Bronchial epithelial cell (primary cell): Measurements from ENCODE around the gene NT5DC2. TPM values are rescaled to one million over a fixed set of nuclear protein-coding genes. Genes with fewer than 3 reads are reported as not detected.

Source experiments
- DNase-seq: peaks from one replicate; pipeline ENCODE4 v3.0.0-alpha.2; 2010; ENCODE audit warnings: low read depth
- FAIRE-seq: peaks from 2 replicates; lab custom pipeline; 2011; peaks lifted over from hg19 to GRCh38; lab: Jason Lieb, UNC
- H3K27me3 ChIP-seq: 2 replicates; pipeline ENCODE4 v1.5.1; 2011; ENCODE audit warnings: low read length; ENCODE audit not compliant: control insufficient read depth, insufficient read depth
- H3K36me3 ChIP-seq: 2 replicates; pipeline ENCODE4 v1.5.1; 2011; ENCODE audit warnings: low read length; ENCODE audit not compliant: control insufficient read depth, insufficient read depth
- H3K4me3 ChIP-seq: 2 replicates; pipeline ENCODE4 v1.5.1; 2011; ENCODE audit warnings: mild to moderate bottlenecking, low read depth, low read length, control low read depth
- total RNA-seq: library from RNA; depleted of rRNA; stranded (reverse); fragments of >200 nt; gene quantifications from 2 replicates; pipeline ENCODE4 v1.2.1, GENCODE V29; 2014
- TF ChIP-seq, protein P1 (sequence below): IDR thresholded peaks from 2 replicates; pipeline ENCODE4 v1.5.1; 2011; ENCODE audit warnings: mild to moderate bottlenecking, moderate library complexity, low read length, control low read depth, inconsistent platforms; ENCODE audit not compliant: insufficient read depth, severe bottlenecking

NT5DC2 gene
- total RNA-seq: 29.7 and 35.5 TPM in 2 replicates

DNA sequence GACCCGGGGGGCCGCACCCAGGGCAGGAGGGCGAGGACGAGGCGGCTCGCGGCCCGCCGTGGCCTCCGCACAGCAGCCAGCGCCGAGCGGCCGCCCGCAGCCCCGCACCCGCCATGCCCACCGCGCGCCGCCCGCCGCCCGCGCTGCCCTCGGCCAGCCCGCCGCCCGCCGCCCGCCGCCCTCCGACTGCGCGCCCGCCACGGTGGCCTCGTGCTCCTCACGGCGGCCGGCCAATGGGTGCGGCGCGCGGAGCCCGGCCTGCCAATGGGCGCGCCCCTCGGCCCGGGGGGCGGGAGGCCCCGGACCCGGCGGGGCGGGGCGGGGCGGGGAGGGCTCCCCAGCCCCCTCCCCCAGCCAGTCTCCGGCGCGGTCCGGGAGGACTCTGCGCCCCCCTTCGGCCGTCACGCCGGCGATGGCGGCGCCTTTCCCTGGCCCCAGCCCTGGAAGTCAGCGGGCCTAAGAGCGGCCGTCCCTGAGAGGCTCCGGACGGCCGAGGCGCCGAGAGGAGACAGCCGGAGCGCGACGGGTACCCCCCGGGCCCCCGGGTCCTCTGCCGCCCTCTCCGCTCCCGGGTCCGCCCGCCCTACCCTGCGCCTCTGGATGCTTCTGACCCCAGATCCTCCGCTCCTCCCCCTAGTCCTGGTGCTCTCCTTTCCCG is at the start of gene NT5DC2:
Gene NT5DC2 (minus strand): TSS at position 235 of the 658 bp plus-strand sequence. CDS start 120 bp downstream, at position 115.
- TF ChIP-seq, protein P1, sequence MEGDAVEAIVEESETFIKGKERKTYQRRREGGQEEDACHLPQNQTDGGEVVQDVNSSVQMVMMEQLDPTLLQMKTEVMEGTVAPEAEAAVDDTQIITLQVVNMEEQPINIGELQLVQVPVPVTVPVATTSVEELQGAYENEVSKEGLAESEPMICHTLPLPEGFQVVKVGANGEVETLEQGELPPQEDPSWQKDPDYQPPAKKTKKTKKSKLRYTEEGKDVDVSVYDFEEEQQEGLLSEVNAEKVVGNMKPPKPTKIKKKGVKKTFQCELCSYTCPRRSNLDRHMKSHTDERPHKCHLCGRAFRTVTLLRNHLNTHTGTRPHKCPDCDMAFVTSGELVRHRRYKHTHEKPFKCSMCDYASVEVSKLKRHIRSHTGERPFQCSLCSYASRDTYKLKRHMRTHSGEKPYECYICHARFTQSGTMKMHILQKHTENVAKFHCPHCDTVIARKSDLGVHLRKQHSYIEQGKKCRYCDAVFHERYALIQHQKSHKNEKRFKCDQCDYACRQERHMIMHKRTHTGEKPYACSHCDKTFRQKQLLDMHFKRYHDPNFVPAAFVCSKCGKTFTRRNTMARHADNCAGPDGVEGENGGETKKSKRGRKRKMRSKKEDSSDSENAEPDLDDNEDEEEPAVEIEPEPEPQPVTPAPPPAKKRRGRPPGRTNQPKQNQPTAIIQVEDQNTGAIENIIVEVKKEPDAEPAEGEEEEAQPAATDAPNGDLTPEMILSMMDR: no peak
- no peaks in the 10 kb centered on the region for H3K27me3 ChIP-seq
- peaks cover 5% of the 10 kb centered on the region for H3K36me3 ChIP-seq
- FAIRE-seq: no peak
- peak within 1 kb of the TSS; percentile 65 for H3K4me3 ChIP-seq
- no peak for DNase-seq

DNA sequence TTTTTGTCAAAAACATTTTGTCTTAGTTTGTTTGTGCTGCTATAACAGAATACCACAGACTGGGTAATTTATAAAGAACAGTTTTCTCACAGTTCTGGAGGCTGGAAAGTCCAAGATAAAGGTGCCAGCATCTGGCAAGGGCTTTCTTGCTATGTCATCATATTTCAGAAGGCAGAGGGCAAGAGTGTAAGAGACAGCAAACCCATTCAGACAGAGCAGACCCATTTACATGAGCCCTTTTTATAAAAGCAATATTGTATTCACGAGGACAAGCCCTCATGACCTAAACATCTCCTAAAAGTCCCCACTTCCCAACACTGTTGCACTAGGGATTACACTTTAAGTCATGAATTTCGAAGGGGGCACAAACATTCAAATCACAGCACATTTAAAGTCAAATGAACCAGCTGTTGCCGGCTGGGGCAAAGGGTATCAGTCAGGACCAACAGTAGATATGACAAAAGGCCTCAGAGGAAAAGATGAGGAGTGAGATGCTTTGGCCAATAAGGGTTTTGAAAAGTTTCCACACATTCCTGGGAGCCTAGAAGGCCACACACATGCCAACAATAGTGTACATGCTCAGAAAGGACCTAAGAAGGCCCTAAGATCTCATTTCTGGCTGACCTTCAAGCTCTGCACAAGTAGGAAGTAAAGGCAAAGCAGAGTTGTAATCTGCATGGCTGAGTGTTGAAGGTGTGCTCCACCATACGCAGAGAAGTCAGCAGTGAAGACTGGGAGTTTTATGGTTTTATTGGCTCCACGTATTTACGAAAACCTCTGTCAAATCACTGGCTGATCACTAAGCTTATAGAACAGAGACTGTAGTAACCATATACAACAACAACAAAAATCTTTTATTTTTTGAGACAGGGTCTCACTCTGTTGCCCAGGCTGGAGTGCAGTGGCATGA is 40.7 kb upstream of the NT5DC2 start:
- FAIRE-seq (no peak), DNase-seq (no peak)
- no peak overlapping the region for H3K4me3 ChIP-seq
- TF ChIP-seq, protein P1: no peak
- H3K36me3 ChIP-seq: peaks cover 5% of the 10 kb centered on the region
- no peaks in the 10 kb centered on the region for H3K27me3 ChIP-seq

DNA sequence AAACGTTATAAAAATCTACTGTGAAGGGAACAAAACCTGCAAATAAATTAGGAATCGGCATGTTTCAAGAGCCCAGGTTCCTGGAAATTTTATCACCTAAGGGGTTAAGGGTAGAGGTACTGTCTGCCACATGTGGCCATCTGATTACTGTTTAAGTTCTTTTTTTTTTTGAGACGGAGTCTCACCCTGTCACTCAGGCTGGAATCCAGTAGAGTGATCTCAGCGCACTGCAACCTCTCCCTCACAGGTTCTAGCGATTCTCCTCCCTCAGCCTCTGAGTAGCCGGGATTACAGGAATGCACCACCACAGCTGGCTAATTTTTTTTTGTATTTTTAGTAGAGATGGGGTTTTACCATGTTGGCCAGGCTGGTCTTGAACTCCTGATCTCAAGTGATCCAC is 38.6 kb upstream of the NT5DC2 start:
- FAIRE-seq: no peak
- no peaks in the 10 kb centered on the region for H3K27me3 ChIP-seq
- TF ChIP-seq, protein P1: no peak
- H3K4me3 ChIP-seq: no peak overlapping the region
- H3K36me3 ChIP-seq: peaks cover 4% of the 10 kb centered on the region
- no peak for DNase-seq

DNA sequence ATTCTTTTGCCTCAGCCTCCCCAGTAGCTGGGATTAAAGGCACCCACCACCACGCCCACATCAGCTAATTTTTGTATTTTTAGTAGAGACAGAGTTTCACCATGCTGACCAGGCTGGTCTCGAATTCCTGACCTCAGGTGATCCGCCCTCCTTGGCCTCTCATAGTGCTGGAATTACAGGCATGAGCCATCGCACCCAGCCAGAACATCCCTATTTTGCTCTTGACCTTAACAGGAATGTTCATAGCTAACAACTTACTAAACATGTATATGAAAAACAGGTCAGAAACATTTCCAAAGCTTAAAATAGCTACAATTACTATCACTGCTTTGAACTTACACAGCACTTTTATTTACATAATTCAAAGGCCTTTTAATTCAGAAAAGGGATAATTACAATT is 36.4 kb upstream of the NT5DC2 start:
- FAIRE-seq (no peak), DNase-seq (peak; percentile 3)
- H3K27me3 ChIP-seq: no peaks in the 10 kb centered on the region
- H3K36me3 ChIP-seq: peaks cover 4% of the 10 kb centered on the region
- no peak overlapping the region for H3K4me3 ChIP-seq
- TF ChIP-seq, protein P1: no peak

DNA sequence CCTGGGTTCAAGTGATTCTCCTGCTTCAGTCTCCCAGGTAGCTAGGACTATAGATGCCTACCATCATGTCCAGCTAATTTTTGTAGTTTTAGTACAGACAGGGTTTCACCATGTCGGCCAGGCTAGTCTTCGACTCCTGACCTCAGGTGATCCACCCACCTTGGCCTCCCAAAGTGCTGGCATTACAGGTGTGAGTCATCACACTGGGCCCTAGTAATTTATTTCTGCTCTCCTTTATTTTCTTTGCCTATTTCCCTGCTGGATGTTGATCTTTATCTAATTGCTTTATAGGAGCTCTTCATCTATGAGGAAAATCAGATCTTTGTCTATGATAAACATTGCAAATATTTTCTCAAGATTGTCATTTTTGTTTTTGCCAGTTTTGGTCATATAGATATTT is 34.4 kb upstream of the NT5DC2 start:
- peaks cover 3% of the 10 kb centered on the region for H3K36me3 ChIP-seq
- H3K4me3 ChIP-seq: no peak overlapping the region
- TF ChIP-seq, protein P1: no peak
- no peak for DNase-seq
- no peaks in the 10 kb centered on the region for H3K27me3 ChIP-seq
- no peak for FAIRE-seq
